Measurements from ENCODE around the gene HSD17B12.

DNA sequence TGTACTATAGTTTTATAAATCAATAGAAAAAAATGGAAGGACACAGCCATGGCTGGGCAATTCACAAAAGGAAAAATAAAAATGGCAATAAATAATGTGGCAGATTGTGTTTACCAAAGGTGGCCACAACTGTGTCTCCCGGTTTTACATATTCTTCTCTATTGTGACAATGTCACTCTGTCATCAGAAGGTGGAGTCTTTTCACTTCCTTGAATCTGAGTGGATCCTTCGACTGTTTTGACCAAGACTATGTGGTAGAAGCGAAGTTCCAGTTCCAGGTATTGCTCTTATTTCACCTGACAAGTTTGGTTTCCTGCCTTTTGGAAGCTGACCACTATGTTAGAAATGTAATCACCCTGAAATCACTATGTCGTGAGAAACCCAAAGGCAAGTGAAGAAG is 31.0 kb upstream of the HSD17B12 start:
- no peak for TF ChIP-seq POLR2A (IDR thresholded peaks at IDR 0.05; ENCODE audit: low read length)
- TF ChIP-seq GATA1 (IDR thresholded peaks at IDR 0.05; ENCODE audit: low read depth, low read length): no peak

All from erythroblast (primary cell).